Right ventricle myocardium inferior (tissue), 1 donor: ENCODE results near the gene ZNF846. TPM values are rescaled to one million over a fixed set of nuclear protein-coding genes. Genes with fewer than 3 reads are reported as not detected.
"Not testable (repeated sequence)": the region's sequence is repeated elsewhere in the genome, so short reads cannot be mapped to it uniquely, and the experiment has no call there.

ENCODE experiments used
- ATAC-seq: fragments of 200-7000 bp; cut with Tn5 transposase; one replicate; pipeline ENCODE4 v1.9.1; 2020; ENCODE audit warnings: mild to moderate bottlenecking, moderate library complexity
- DNase-seq: peaks from one replicate; pipeline ENCODE4 v3.0.0; 2021; ENCODE audit errors: missing footprints
- intact Hi-C: fragments of 100-400 bp; cut with DNase I; formaldehyde crosslinking; loops from one replicate; pipeline ENCODE4 v1.11.0; 2022
- total RNA-seq: library from RNA; stranded (reverse); fragmentation: NEBNext Ultra II Directional; extraction: Animal tissue kit (Norgen Biotek cat#: 25700); gene quantifications from one replicate; pipeline ENCODE4 v1.2.1, GENCODE V29; 2021
- donor health status: DM: no; HTN: yes; CAD: no; lungs with severe emphysema.

ZNF846 gene
- total RNA-seq, 1 donor from 2014 or later = 9.3 TPM

GRCh38 chr19:9786819-9787218, 18.3 kb upstream of the ZNF846 start:
- DNase-seq = no peak
- intact Hi-C loops = no loop called here
- ATAC-seq = no peak

- ATAC-seq = no peak
- DNase-seq = no peak
- intact Hi-C loops = no loop called here
These were observed 17.8 kb upstream of the ZNF846 start for GRCh38 chr19:9786342-9786741.

- DNase-seq = peak; percentile 97
- intact Hi-C loops = loop anchor here (2.0 kb wide), 1 partner anchor 17 kb away; the partner anchor contains the start of gene ZNF846
- peak; percentile 93 for ATAC-seq
These were observed 17.1 kb upstream of the ZNF846 start for GRCh38 chr19:9785367-9786331.

- not testable (repeated sequence) for DNase-seq, ATAC-seq
- intact Hi-C loops = loop anchor here (2.0 kb wide), 1 partner anchor 15 kb away; the partner anchor contains the start of gene ZNF846
These were observed 15.6 kb upstream of the ZNF846 start for GRCh38 chr19:9784163-9784496.

GRCh38 chr19:9782338-9782737, 13.8 kb upstream of the ZNF846 start:
- DNase-seq (no peak), ATAC-seq (no peak)
- intact Hi-C loops = no loop called here

- ATAC-seq = no peak
- intact Hi-C loops = no loop called here
- no peak for DNase-seq
These were observed 10.7 kb downstream of the ZNF846 start for GRCh38 chr19:9757544-9758501.

GRCh38 chr19:9752701-9753443, 15.7 kb downstream of the ZNF846 start:
- intact Hi-C loops = no loop called here
- ATAC-seq = no peak

GRCh38 chr19:9751446-9751845, 17.1 kb downstream of the ZNF846 start:
- intact Hi-C loops = no loop called here
- ATAC-seq (no peak), DNase-seq (no peak)

More at GRCh38 chr19:9752701-9753443, 15.7 kb downstream of the ZNF846 start:
- DNase-seq = no peak

- intact Hi-C loops = no loop called here
- ATAC-seq (no peak), DNase-seq (no peak)
These were observed 26.9 kb downstream of the ZNF846 start for GRCh38 chr19:9741476-9742171.

- intact Hi-C loops = no loop called here
- ATAC-seq = no peak
These were observed 32.6 kb downstream of the ZNF846 start for GRCh38 chr19:9735986-9736385.

GRCh38 chr19:9730056-9730455, 38.5 kb downstream of the ZNF846 start:
- DNase-seq, ATAC-seq, intact Hi-C loops: not testable (repeated sequence)

More at GRCh38 chr19:9735986-9736385, 32.6 kb downstream of the ZNF846 start:
- no peak for DNase-seq

GRCh38 chr19:9729162-9729561, 39.4 kb downstream of the ZNF846 start:
- no peak for ATAC-seq
- no peak for DNase-seq
- intact Hi-C loops = no loop called here

- intact Hi-C loops = no loop called here
- DNase-seq = no peak
- ATAC-seq = no peak
These were observed 40.9 kb downstream of the ZNF846 start for GRCh38 chr19:9727644-9728043.

- intact Hi-C loops, ATAC-seq, DNase-seq: not testable (repeated sequence)
These were observed 42.9 kb downstream of the ZNF846 start for GRCh38 chr19:9725508-9726201.

GRCh38 chr19:9724157-9724556, 44.4 kb downstream of the ZNF846 start:
- no peak for DNase-seq
- intact Hi-C loops = no loop called here

GRCh38 chr19:9721861-9722260, 46.7 kb downstream of the ZNF846 start:
- ATAC-seq (no peak), DNase-seq (no peak)
- intact Hi-C loops = no loop called here

More at GRCh38 chr19:9724157-9724556, 44.4 kb downstream of the ZNF846 start:
- ATAC-seq = no peak

- no peak for ATAC-seq
- DNase-seq = no peak
- intact Hi-C loops = no loop called here
These were observed 48.0 kb downstream of the ZNF846 start for GRCh38 chr19:9720541-9720940.
